Measurements from ENCODE around the gene RUBCN. TPM values are rescaled to one million over a fixed set of nuclear protein-coding genes. Genes with fewer than 3 reads are reported as not detected.

The RUBCN gene
- total and polyA plus RNA-seq, 2 of the 13 experiments (the other 11 are each of a cell fraction or from before 2014, with no cell fraction given) = 5.2 to 8.1 TPM

DNA sequence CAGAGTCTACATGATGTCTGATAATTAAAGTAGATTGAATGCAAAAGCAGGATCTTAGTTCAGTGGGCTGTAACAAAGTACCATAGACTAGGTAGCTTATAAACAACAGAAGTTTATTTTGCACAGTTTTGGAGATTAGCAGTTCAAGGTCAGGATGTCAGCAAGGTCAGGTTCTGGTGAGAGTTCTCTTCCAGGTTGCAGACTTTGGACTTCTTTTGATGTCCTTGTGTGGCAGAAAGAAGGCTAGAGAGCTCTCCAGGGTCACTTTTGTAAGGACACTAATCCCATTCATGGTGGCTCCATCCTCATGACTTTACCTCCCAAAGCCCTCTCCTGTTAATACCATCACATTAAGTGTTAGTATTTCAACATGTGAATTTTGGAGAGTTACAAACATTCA, 25.1 kb upstream of the RUBCN start (continued):
- TF ChIP-seq, protein P1, sequence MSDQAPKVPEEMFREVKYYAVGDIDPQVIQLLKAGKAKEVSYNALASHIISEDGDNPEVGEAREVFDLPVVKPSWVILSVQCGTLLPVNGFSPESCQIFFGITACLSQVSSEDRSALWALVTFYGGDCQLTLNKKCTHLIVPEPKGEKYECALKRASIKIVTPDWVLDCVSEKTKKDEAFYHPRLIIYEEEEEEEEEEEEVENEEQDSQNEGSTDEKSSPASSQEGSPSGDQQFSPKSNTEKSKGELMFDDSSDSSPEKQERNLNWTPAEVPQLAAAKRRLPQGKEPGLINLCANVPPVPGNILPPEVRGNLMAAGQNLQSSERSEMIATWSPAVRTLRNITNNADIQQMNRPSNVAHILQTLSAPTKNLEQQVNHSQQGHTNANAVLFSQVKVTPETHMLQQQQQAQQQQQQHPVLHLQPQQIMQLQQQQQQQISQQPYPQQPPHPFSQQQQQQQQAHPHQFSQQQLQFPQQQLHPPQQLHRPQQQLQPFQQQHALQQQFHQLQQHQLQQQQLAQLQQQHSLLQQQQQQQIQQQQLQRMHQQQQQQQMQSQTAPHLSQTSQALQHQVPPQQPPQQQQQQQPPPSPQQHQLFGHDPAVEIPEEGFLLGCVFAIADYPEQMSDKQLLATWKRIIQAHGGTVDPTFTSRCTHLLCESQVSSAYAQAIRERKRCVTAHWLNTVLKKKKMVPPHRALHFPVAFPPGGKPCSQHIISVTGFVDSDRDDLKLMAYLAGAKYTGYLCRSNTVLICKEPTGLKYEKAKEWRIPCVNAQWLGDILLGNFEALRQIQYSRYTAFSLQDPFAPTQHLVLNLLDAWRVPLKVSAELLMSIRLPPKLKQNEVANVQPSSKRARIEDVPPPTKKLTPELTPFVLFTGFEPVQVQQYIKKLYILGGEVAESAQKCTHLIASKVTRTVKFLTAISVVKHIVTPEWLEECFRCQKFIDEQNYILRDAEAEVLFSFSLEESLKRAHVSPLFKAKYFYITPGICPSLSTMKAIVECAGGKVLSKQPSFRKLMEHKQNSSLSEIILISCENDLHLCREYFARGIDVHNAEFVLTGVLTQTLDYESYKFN (CRISPR knock-in tag; conservative IDR thresholded peaks at IDR 0.05) = peak; percentile 43; the same call in 1 of the 2 replicates
- TF ChIP-seq BCL6 (CRISPR knock-in tag; IDR thresholded peaks at IDR 0.05) = peak; percentile 31; the same call in 1 of the 2 replicates
- TF ChIP-seq MTA3 (CRISPR knock-in tag; IDR thresholded peaks at IDR 0.05) = no peak
- peak; percentile 79 for TF ChIP-seq HNF4A (CRISPR knock-in tag; IDR thresholded peaks at IDR 0.05)
- TF ChIP-seq, protein P2, sequence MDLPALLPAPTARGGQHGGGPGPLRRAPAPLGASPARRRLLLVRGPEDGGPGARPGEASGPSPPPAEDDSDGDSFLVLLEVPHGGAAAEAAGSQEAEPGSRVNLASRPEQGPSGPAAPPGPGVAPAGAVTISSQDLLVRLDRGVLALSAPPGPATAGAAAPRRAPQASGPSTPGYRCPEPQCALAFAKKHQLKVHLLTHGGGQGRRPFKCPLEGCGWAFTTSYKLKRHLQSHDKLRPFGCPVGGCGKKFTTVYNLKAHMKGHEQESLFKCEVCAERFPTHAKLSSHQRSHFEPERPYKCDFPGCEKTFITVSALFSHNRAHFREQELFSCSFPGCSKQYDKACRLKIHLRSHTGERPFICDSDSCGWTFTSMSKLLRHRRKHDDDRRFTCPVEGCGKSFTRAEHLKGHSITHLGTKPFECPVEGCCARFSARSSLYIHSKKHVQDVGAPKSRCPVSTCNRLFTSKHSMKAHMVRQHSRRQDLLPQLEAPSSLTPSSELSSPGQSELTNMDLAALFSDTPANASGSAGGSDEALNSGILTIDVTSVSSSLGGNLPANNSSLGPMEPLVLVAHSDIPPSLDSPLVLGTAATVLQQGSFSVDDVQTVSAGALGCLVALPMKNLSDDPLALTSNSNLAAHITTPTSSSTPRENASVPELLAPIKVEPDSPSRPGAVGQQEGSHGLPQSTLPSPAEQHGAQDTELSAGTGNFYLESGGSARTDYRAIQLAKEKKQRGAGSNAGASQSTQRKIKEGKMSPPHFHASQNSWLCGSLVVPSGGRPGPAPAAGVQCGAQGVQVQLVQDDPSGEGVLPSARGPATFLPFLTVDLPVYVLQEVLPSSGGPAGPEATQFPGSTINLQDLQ (CRISPR knock-in tag; IDR thresholded peaks at IDR 0.05) = no peak
- TF ChIP-seq RXRB (CRISPR knock-in tag; IDR thresholded peaks at IDR 0.05; ENCODE audit: borderline replicate concordance) = 0 out of 2 replicates have a peak, but pooled peaks have one; percentile 31
- peak in 1 of 2 experiments; percentile 62; a peak in 2 of 4 replicates for TF ChIP-seq EP300 (IDR thresholded peaks at IDR 0.05; ENCODE audit: low read depth in 2 of 2, low read length in 2 of 2)
- no peak for TF ChIP-seq EP300 (CRISPR knock-in tag; IDR thresholded peaks at IDR 0.05; ENCODE audit: borderline replicate concordance)
- TF ChIP-seq, protein P3, sequence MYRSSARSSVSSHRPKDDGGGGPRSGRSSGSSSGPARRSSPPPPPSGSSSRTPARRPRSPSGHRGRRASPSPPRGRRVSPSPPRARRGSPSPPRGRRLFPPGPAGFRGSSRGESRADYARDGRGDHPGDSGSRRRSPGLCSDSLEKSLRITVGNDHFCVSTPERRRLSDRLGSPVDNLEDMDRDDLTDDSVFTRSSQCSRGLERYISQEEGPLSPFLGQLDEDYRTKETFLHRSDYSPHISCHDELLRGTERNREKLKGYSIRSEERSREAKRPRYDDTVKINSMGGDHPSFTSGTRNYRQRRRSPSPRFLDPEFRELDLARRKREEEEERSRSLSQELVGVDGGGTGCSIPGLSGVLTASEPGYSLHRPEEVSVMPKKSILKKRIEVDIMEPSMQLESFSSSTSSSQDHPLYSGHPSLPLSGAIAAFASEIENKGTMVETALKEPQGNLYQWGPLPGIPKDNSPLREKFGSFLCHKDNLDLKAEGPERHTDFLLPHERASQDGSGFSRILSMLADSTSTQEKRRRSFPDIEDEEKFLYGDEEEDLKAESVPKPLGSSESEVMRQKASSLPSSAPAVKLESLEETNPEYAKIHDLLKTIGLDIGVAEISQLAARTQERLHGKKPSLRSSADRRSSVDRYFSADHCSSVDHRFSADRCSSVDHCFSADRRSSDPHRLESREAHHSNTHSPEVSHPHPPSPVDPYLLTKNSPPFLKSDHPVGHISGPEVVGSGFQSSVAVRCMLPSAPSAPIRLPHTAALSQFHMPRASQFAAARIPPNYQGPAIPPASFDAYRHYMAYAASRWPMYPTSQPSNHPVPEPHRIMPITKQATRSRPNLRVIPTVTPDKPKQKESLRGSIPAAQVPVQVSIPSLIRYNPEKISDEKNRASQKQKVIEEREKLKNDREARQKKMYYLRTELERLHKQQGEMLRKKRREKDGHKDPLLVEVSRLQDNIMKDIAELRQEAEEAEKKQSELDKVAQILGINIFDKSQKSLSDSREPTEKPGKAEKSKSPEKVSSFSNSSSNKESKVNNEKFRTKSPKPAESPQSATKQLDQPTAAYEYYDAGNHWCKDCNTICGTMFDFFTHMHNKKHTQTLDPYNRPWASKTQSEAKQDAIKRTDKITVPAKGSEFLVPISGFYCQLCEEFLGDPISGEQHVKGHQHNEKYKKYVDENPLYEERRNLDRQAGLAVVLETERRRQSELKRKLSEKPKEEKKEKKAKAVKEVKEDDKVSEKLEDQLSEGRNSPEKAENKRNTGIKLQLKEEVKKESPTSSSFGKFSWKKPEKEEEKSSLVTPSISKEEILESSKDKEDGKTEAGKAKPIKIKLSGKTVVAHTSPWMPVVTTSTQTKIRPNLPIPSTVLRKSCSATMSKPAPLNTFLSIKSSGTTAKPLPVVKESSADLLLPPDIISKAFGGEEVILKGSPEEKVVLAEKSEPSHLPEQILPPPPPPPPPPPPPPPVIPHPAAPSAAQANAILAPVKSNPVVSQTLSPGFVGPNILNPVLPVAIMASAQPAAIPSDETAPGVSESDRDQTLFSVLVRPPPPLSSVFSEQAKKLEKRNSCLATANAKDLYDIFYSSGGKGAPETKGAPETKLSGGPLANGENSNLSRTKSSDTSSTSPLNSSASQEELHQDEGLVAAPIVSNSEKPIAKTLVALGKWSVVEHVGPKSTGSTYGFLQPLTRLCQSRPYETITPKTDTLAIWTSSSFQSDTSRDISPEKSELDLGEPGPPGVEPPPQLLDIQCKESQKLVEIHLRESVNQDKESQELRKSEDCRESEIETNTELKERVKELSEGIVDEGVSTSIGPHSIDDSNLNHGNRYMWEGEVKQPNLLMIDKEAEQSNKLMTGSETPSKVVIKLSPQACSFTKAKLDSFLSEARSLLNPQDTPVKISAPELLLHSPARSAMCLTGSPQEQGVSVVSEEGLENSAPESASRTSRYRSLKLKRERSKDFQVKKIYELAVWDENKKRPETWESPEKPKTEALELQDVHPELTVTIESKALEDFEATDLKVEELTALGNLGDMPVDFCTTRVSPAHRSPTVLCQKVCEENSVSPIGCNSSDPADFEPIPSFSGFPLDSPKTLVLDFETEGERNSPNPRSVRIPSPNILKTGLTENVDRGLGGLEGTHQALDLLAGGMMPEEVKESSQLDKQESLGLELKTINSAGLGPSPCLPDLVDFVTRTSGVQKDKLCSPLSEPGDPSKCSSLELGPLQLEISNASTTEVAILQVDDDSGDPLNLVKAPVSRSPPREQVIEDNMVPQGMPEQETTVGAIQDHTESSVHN (CRISPR knock-in tag; IDR thresholded peaks at IDR 0.05) = no peak
- peak; percentile 95 for TF ChIP-seq ESRRA (CRISPR knock-in tag; IDR thresholded peaks at IDR 0.05; ENCODE audit: low read depth)
- TF ChIP-seq PLRG1 (conservative IDR thresholded peaks at IDR 0.05) = no peak
- peak; percentile 61 for TF ChIP-seq PITX1 (CRISPR knock-in tag; IDR thresholded peaks at IDR 0.05)
- TF ChIP-seq NR2F1 (CRISPR knock-in tag; IDR thresholded peaks at IDR 0.05) = peak in 1 of 2 experiments; percentile 86; a peak in 2 of 4 replicates
- no peak for TF ChIP-seq ZBTB14 (CRISPR knock-in tag; IDR thresholded peaks at IDR 0.05)
